ENCODE measurements around the gene DEGS1. TPM values are rescaled to one million over a fixed set of nuclear protein-coding genes. Genes with fewer than 3 reads are reported as not detected.

The DEGS1 gene
- total RNA-seq = 61.5 TPM
- long read RNA-seq, transcript DEGS1-201 (3 exons, 2,101 nt) = major isoform, 82 of 98 reads
- long read RNA-seq, partial matches to known transcripts = 11 of 98 reads
- long read RNA-seq, other reads (novel, unspliced or antisense) = 4 of 98 reads

- DNase-seq = peak; percentile 91
- peak; percentile 97 for ATAC-seq
- intact Hi-C loops (cut with micrococcal nuclease) = no loop called here
Measured at GRCh38 chr1:224182866-224183590, at the start of gene DEGS1. DEGS1 (plus strand) TSS chr1:224183240; CDS start chr1:224183337, 97 bp downstream.

DNA sequence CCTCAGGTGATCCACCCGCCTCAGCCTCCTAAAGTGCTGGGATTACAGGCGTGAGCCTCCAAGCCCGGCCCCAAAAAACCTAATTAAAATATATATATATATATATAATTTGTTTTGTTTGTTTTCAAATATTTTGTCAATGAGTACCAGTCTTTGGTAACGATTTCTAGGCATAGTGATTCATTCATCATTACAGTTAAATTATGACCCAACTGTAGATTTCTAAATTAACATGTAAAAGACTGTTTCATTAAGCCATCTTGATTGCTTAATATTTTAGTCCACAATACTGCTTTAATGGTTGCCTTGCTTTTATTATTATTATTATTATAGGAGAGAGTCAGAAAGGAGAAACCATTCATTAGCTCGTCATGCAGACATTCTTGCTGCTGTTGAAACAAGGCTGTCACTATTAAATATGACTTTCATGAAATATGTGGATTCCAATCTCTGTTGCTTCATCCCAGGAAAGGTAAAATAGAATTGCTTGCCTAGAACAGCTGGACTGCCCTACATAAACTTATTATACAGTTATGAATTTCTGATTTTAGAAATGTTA is 49.2 kb upstream of the DEGS1 start:
- no peak for DNase-seq
- intact Hi-C loops (cut with micrococcal nuclease) = no loop called here
- no peak for ATAC-seq

GRCh38 chr1:224137518-224137917 is 45.5 kb upstream of the DEGS1 start:
- no peak for DNase-seq
- ATAC-seq = no peak
- intact Hi-C loops (cut with micrococcal nuclease) = no loop called here

GRCh38 chr1:224138198-224138597 is 44.8 kb upstream of the DEGS1 start:
- no peak for DNase-seq
- intact Hi-C loops (cut with micrococcal nuclease) = no loop called here
- ATAC-seq = no peak

GRCh38 chr1:224141693-224142092 is 41.3 kb upstream of the DEGS1 start:
- no peak for ATAC-seq
- intact Hi-C loops (cut with micrococcal nuclease) = no loop called here
- DNase-seq = no peak

DNA sequence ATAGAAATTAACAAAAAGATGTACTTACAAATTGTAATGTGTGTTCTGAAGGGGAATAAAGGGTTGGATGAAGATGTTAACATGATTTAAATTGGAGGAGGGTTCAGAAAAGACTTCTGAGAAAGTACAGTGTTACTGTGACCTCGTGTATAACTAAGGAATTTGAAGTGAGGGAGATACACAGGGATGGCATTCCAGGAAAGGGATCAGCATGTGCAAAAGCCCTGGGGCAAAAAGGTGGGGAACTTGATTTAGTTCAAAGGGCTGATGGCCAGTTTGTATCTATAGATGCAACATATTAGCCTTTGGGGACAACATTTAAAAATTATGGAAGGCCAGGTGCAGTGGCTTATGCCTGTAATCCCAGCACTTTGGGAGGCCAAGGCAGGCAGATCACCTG is 33.3 kb upstream of the DEGS1 start:
- no peak for DNase-seq
- ATAC-seq = no peak
- intact Hi-C loops (cut with micrococcal nuclease) = no loop called here

DNA sequence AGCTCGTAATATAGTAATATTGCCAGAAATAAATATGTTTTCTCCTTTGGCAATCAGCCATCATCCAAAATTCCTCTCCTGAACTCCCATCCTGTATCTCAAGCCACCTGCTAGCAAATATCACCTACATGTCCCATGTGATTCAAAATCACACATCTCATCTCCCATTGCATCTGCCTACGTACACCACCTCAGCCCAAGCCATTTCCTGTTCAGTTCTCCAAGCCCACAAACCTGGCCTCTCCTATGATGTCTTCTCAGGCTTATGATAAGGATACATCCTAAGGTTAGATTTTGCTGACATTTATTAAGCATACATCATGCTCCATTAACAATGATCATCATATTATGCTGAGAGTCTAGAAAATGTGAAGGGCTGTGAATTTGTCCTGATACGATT is 31.9 kb upstream of the DEGS1 start:
- ATAC-seq (no peak), DNase-seq (no peak)
- intact Hi-C loops (cut with micrococcal nuclease) = no loop called here

- intact Hi-C loops (cut with micrococcal nuclease) = no loop called here
- ATAC-seq (no peak), DNase-seq (no peak)
Measured at GRCh38 chr1:224157316-224157715, 25.7 kb upstream of the DEGS1 start.

GRCh38 chr1:224159541-224159940 is 23.5 kb upstream of the DEGS1 start:
- no peak for ATAC-seq
- DNase-seq = no peak
- intact Hi-C loops (cut with micrococcal nuclease) = no loop called here

- ATAC-seq = no peak
- DNase-seq = no peak
- intact Hi-C loops (cut with micrococcal nuclease) = no loop called here
Measured at GRCh38 chr1:224160171-224160682, 22.8 kb upstream of the DEGS1 start.

- intact Hi-C loops (cut with micrococcal nuclease) = no loop called here
- no peak for DNase-seq
- no peak for ATAC-seq
Measured at GRCh38 chr1:224162768-224163167, 20.3 kb upstream of the DEGS1 start.

DNA sequence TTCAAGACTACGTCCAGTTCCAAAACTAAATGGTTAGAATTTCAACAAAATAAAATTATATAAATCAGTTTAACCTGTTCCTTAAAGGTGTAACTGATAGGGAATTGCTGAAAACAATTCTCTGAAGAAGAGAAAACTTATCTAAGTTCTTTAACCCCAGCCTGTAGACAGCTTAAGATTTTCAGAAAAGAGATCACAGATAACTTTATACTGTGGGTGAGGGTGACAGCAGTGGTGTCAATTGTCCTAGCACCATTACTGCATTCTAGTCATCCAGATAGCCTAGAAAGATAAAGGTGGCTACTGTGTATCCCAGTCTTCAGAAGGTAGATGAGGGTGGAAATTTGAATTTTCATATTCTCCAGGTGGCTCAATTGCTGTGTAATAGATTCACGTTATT is 19.7 kb upstream of the DEGS1 start:
- ATAC-seq (no peak), DNase-seq (no peak)
- intact Hi-C loops (cut with micrococcal nuclease) = no loop called here

GRCh38 chr1:224168859-224169380 is 14.1 kb upstream of the DEGS1 start:
- ATAC-seq = peak; percentile 92
- no peak for DNase-seq
- intact Hi-C loops (cut with micrococcal nuclease) = no loop called here

DNA sequence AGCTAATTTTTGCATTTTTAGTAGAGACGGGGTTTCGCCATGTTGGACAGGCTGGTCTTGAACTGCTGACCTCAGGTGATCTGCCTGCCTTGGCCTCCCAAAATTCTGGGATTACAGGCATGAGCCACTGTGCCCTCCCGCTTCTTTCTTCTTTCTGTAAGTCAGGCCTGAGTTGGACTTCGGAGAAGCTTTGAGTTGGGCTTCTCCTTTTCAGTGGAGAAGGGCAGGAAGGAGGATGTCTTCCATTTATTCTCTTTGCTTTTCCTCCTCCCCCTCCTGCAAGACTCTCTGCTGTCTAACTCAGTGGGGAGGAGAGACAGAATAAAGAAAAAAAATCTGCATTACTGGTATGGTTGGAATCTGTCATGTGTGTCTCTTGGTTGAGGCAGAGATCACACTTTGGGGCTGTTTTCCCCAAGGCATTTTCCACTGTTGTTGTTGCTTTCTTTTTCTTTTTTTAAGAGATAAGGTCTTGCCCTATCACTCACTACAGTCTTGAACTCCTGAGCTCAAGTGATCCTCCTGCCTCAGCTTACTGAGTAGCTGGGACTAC is 13.2 kb upstream of the DEGS1 start:
- ATAC-seq (no peak), DNase-seq (no peak)
- intact Hi-C loops (cut with micrococcal nuclease) = no loop called here

GRCh38 chr1:224170343-224170742 is 12.7 kb upstream of the DEGS1 start:
- intact Hi-C loops (cut with micrococcal nuclease) = no loop called here
- ATAC-seq (no peak), DNase-seq (no peak)

GRCh38 chr1:224170748-224171478 is 12.1 kb upstream of the DEGS1 start:
- DNase-seq = no peak
- intact Hi-C loops (cut with micrococcal nuclease) = no loop called here
- peak; percentile 35 for ATAC-seq

GRCh38 chr1:224172229-224172628 is 10.8 kb upstream of the DEGS1 start:
- no peak for ATAC-seq
- intact Hi-C loops (cut with micrococcal nuclease) = no loop called here

GRCh38 chr1:224173523-224173922 is 9.5 kb upstream of the DEGS1 start:
- no peak for ATAC-seq
- no peak for DNase-seq
- intact Hi-C loops (cut with micrococcal nuclease) = no loop called here

More at GRCh38 chr1:224172229-224172628, 10.8 kb upstream of the DEGS1 start:
- no peak for DNase-seq

- DNase-seq = peak; percentile 46
- intact Hi-C loops (cut with micrococcal nuclease) = no loop called here
- peak; percentile 82 for ATAC-seq
Measured at GRCh38 chr1:224175617-224176016, 7.4 kb upstream of the DEGS1 start.
